PC-3 (cell line): Measurements from ENCODE around the gene RNASE12. TPM values are rescaled to one million over a fixed set of nuclear protein-coding genes. Genes with fewer than 3 reads are reported as not detected.

ENCODE experiments used
- total RNA-seq: library from RNA; depleted of rRNA; stranded (reverse); fragments of >200 nt; gene quantifications from 2 replicates; pipeline ENCODE4 v1.2.3, GENCODE V29; 2014; rRNA removed

The RNASE12 gene
- total RNA-seq, 1 experiment from 2014 or later, result not detected

Other genes starting within 250 kb of the RNASE12 start
- gene PARP2, start 247.7 kb downstream of the RNASE12 start, total RNA-seq, result 35.6 and 38.3 TPM in 2 replicates
- gene TEP1, start 177.9 kb downstream of the RNASE12 start, total RNA-seq, result 8.9 and 11.7 TPM in 2 replicates
- gene KLHL33, start 155.2 kb downstream of the RNASE12 start, total RNA-seq, result 0.17 TPM in 1 of 2 replicates, not detected in the other
- 57.7 and 64.1 TPM in 2 replicates for gene OSGEP, start 136.6 kb downstream of the RNASE12 start, total RNA-seq
- gene APEX1, start 136.2 kb downstream of the RNASE12 start, total RNA-seq, result 147 and 189 TPM in 2 replicates
- 32.9 and 35.2 TPM in 2 replicates for gene PIP4P1, start 129.9 kb downstream of the RNASE12 start, total RNA-seq
- 108 and 118 TPM in 2 replicates for gene PNP, start 122.0 kb downstream of the RNASE12 start, total RNA-seq
- gene RNASE10, start 85.8 kb downstream of the RNASE12 start, total RNA-seq, result not detected in 2 replicates
- not detected in 2 replicates for gene RNASE9, start 30.3 kb downstream of the RNASE12 start, total RNA-seq
- not detected in 2 replicates for gene RNASE11, start 3.4 kb downstream of the RNASE12 start, total RNA-seq
- not detected in 2 replicates for gene OR6S1, start 50.3 kb upstream of the RNASE12 start, total RNA-seq
- gene RNASE4, start 93.2 kb upstream of the RNASE12 start, total RNA-seq, result 5.9 and 8.5 TPM in 2 replicates
- 4.8 and 6.6 TPM in 2 replicates for gene ANG, start 97.4 kb upstream of the RNASE12 start, total RNA-seq
- gene EDDM3A, start 154.5 kb upstream of the RNASE12 start, total RNA-seq, result not detected in 2 replicates
- not detected in 2 replicates for gene EDDM3B, start 177.0 kb upstream of the RNASE12 start, total RNA-seq
- not detected in 2 replicates for gene RNASE6, start 189.9 kb upstream of the RNASE12 start, total RNA-seq
- gene RNASE1, start 211.5 kb upstream of the RNASE12 start, total RNA-seq, result 0.23 and 0.51 TPM in 2 replicates